ENCODE data around the gene TMEM132C.

TMEM132C gene

GRCh38 chr12:128680555-128680954, 413.6 kb downstream of the TMEM132C start:
- no peak for DNase-seq

- DNase-seq: no peak
Measured at GRCh38 chr12:128682548-128683275, 415.7 kb downstream of the TMEM132C start.

- DNase-seq: no peak
Measured at GRCh38 chr12:128684352-128684751, 417.4 kb downstream of the TMEM132C start.

GRCh38 chr12:128685903-128686475, 419.0 kb downstream of the TMEM132C start:
- no peak for DNase-seq

- no peak for DNase-seq
Measured at GRCh38 chr12:128687851-128688250, 420.9 kb downstream of the TMEM132C start.

- DNase-seq: no peak
Measured at GRCh38 chr12:128690641-128691040, 423.7 kb downstream of the TMEM132C start.

GRCh38 chr12:128693115-128693514, 426.1 kb downstream of the TMEM132C start:
- no peak for DNase-seq

- DNase-seq: no peak
Measured at GRCh38 chr12:128693771-128694170, 426.8 kb downstream of the TMEM132C start.

- DNase-seq: no peak
Measured at GRCh38 chr12:128694445-128694844, 427.5 kb downstream of the TMEM132C start.

GRCh38 chr12:128695697-128696096, 428.7 kb downstream of the TMEM132C start:
- DNase-seq: no peak

- DNase-seq: no peak
Measured at GRCh38 chr12:128698301-128698972, 431.5 kb downstream of the TMEM132C start.

GRCh38 chr12:128699106-128699505, 432.1 kb downstream of the TMEM132C start:
- DNase-seq: no peak

- DNase-seq: no peak
Measured at GRCh38 chr12:128702371-128702770, 435.4 kb downstream of the TMEM132C start.

- no peak for DNase-seq
Measured at GRCh38 chr12:128705140-128705539, 438.2 kb downstream of the TMEM132C start.

GRCh38 chr12:128707488-128707887, 440.5 kb downstream of the TMEM132C start:
- no peak for DNase-seq

- no peak for DNase-seq
Measured at GRCh38 chr12:128708789-128709188, 441.8 kb downstream of the TMEM132C start.

- no peak for DNase-seq
Measured at GRCh38 chr12:128709660-128710059, 442.7 kb downstream of the TMEM132C start.

GRCh38 chr12:128711486-128711885, 444.5 kb downstream of the TMEM132C start:
- no peak for DNase-seq

- DNase-seq: no peak
Measured at GRCh38 chr12:128712622-128713021, 445.7 kb downstream of the TMEM132C start.

GRCh38 chr12:128715485-128715884, 448.5 kb downstream of the TMEM132C start:
- DNase-seq: no peak

- DNase-seq: no peak
Measured at GRCh38 chr12:128724468-128725046, 457.6 kb downstream of the TMEM132C start.

- no peak for DNase-seq
Measured at GRCh38 chr12:128726886-128727285, 459.9 kb downstream of the TMEM132C start.

GRCh38 chr12:128727461-128727860, 460.5 kb downstream of the TMEM132C start:
- no peak for DNase-seq

- no peak for DNase-seq
Measured at GRCh38 chr12:128727999-128728398, 461.0 kb downstream of the TMEM132C start.

Data from hematopoietic multipotent progenitor cell treated with erythropoietin and hydrocortisone succinate and interleukin-3 and kit ligand, for 8 days (in vitro differentiated cells).